Activated naive CD4-positive, alpha-beta T cell treated with anti-CD3 and anti-CD28 coated beads for 36 hours (primary cell): ENCODE results near the gene SLC44A1. TPM values are rescaled to one million over a fixed set of nuclear protein-coding genes. Genes with fewer than 3 reads are reported as not detected.
A peak's percentile ranks its signal among the peaks of the same experiment; 100 is the strongest.

Source experiments
- CTCF ChIA-PET: fragments of 350-600 bp; sonication (Branson Sonifier 250); formaldehyde crosslinking; loops from one replicate; lab custom pipeline; 2021; ENCODE audit warnings: antibody characterized with exemption; lab: Charles Lee
- DNase-seq: peaks from one replicate; pipeline ENCODE4 v3.0.0-alpha.2; 2020
- H3K27ac Mint-ChIP-seq: one replicate; pipeline ENCODE4 v1.8.0; 2021; ENCODE audit warnings: mild to moderate bottlenecking, mixed read lengths
- H3K27me3 Mint-ChIP-seq: one replicate; pipeline ENCODE4 v1.8.0; 2021; ENCODE audit warnings: low read depth, mixed read lengths
- H3K36me3 Mint-ChIP-seq: one replicate; pipeline ENCODE4 v1.8.0; 2021; ENCODE audit warnings: low read depth, mixed read lengths
- H3K4me1 Mint-ChIP-seq: one replicate; pipeline ENCODE4 v1.8.0; 2021; ENCODE audit warnings: low read depth, mixed read lengths
- H3K4me3 Mint-ChIP-seq: one replicate; pipeline ENCODE4 v1.8.0; 2021; ENCODE audit warnings: mild to moderate bottlenecking, moderate library complexity, mixed read lengths
- H3K9me3 Mint-ChIP-seq: one replicate; pipeline ENCODE4 v1.8.0; 2021; ENCODE audit warnings: mixed read lengths
- intact Hi-C: fragments of 100-400 bp; cut with micrococcal nuclease; formaldehyde crosslinking; loops from one replicate; pipeline ENCODE4 v1.15.1; 2023
- total RNA-seq, 2 experiments: library from RNA; stranded (reverse); gene quantifications; one replicate each; pipeline ENCODE4 v1.2.3, GENCODE V29; 2021

The SLC44A1 gene
- total RNA-seq, 2 experiments from 2014 or later, result 17.6 to 18.6 TPM

- no peak for DNase-seq
These were observed 50.7 kb downstream of the SLC44A1 start for GRCh38 chr9:105295201-105295550.

GRCh38 chr9:105295986-105296385, 51.5 kb downstream of the SLC44A1 start:
- no peak overlapping the region for H3K4me3 Mint-ChIP-seq
- intact Hi-C loops, result loop anchor here (2.0 kb wide), 1 partner anchor 51 kb away; the partner anchor contains the start of gene SLC44A1

More at GRCh38 chr9:105295201-105295550, 50.7 kb downstream of the SLC44A1 start:
- CTCF ChIA-PET, result no interaction called here
- H3K27ac Mint-ChIP-seq, result no peak overlapping the region
- H3K4me1 Mint-ChIP-seq, result peaks cover 27% of the 10 kb centered on the region
- intact Hi-C loops, result loop anchor here (2.0 kb wide), 1 partner anchor 50 kb away; the partner anchor contains the start of gene SLC44A1
- peaks cover 7% of the 10 kb centered on the region for H3K36me3 Mint-ChIP-seq
- no peaks in the 10 kb centered on the region for H3K9me3 Mint-ChIP-seq
- H3K27me3 Mint-ChIP-seq, result no peaks in the 10 kb centered on the region
- no peak overlapping the region for H3K4me3 Mint-ChIP-seq

DNA sequence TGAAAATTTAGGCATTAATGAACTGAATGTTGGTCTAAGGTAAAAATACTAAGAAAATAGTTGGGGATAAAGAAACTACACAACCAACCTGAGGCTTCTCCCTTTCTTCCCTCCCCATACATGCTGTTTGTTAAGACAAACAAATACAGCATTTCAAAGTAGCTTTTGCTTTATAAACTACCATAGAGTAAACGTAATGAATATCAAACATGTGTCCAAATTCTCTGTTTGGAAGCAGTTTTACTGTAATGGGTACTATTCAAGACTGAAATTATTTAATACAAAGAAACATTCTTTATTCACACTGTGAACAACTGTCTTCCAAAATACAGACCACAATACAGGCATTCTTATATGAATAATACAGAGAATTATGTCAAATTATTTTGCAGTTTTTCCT, 52.0 kb downstream of the SLC44A1 start:
- no peak for DNase-seq
- H3K4me3 Mint-ChIP-seq, result no peak overlapping the region
- CTCF ChIA-PET, result no interaction called here
- no peaks in the 10 kb centered on the region for H3K9me3 Mint-ChIP-seq
- no peak overlapping the region for H3K27ac Mint-ChIP-seq
- H3K4me1 Mint-ChIP-seq, result peaks cover 25% of the 10 kb centered on the region
- intact Hi-C loops, result no loop called here
- H3K36me3 Mint-ChIP-seq, result peaks cover 9% of the 10 kb centered on the region
- no peaks in the 10 kb centered on the region for H3K27me3 Mint-ChIP-seq

More at GRCh38 chr9:105295986-105296385, 51.5 kb downstream of the SLC44A1 start:
- H3K27ac Mint-ChIP-seq, result no peak overlapping the region
- CTCF ChIA-PET, result no interaction called here
- peaks cover 27% of the 10 kb centered on the region for H3K4me1 Mint-ChIP-seq
- H3K36me3 Mint-ChIP-seq, result peaks cover 8% of the 10 kb centered on the region
- no peaks in the 10 kb centered on the region for H3K27me3 Mint-ChIP-seq
- DNase-seq, result no peak
- no peaks in the 10 kb centered on the region for H3K9me3 Mint-ChIP-seq

- no peaks in the 10 kb centered on the region for H3K9me3 Mint-ChIP-seq
- H3K36me3 Mint-ChIP-seq, result peaks cover 9% of the 10 kb centered on the region
- DNase-seq, result no peak
- H3K4me3 Mint-ChIP-seq, result no peak overlapping the region
- CTCF ChIA-PET, result no interaction called here
- H3K27me3 Mint-ChIP-seq, result no peaks in the 10 kb centered on the region
- H3K27ac Mint-ChIP-seq, result no peak overlapping the region
- peaks cover 25% of the 10 kb centered on the region for H3K4me1 Mint-ChIP-seq
- intact Hi-C loops, result no loop called here
These were observed 52.4 kb downstream of the SLC44A1 start for GRCh38 chr9:105296877-105297287.

GRCh38 chr9:105297442-105298075, 53.1 kb downstream of the SLC44A1 start:
- H3K27ac Mint-ChIP-seq, result no peak overlapping the region
- H3K27me3 Mint-ChIP-seq, result no peaks in the 10 kb centered on the region
- no peak overlapping the region for H3K4me3 Mint-ChIP-seq
- peaks cover 25% of the 10 kb centered on the region for H3K4me1 Mint-ChIP-seq
- no peak for DNase-seq
- H3K36me3 Mint-ChIP-seq, result peaks cover 10% of the 10 kb centered on the region
- intact Hi-C loops, result no loop called here
- H3K9me3 Mint-ChIP-seq, result no peaks in the 10 kb centered on the region
- CTCF ChIA-PET, result interaction anchor here (0.6 to 1.1 kb wide), 2 partner anchors 16 to 78 kb away, joined by 3 to 5 read pairs; no protein-coding TSS in a partner anchor

- DNase-seq, result peak; percentile 12
- H3K27ac Mint-ChIP-seq, result no peak overlapping the region
- no peak overlapping the region for H3K4me3 Mint-ChIP-seq
- H3K36me3 Mint-ChIP-seq, result peaks cover 10% of the 10 kb centered on the region
- intact Hi-C loops, result no loop called here
- CTCF ChIA-PET, result interaction anchor here (1.4 kb wide), 1 partner anchor 13 kb away, joined by 6 read pairs; no protein-coding TSS in a partner anchor
- H3K27me3 Mint-ChIP-seq, result no peaks in the 10 kb centered on the region
- no peaks in the 10 kb centered on the region for H3K9me3 Mint-ChIP-seq
- H3K4me1 Mint-ChIP-seq, result peaks cover 17% of the 10 kb centered on the region
These were observed 54.9 kb downstream of the SLC44A1 start for GRCh38 chr9:105299190-105299854.

DNA sequence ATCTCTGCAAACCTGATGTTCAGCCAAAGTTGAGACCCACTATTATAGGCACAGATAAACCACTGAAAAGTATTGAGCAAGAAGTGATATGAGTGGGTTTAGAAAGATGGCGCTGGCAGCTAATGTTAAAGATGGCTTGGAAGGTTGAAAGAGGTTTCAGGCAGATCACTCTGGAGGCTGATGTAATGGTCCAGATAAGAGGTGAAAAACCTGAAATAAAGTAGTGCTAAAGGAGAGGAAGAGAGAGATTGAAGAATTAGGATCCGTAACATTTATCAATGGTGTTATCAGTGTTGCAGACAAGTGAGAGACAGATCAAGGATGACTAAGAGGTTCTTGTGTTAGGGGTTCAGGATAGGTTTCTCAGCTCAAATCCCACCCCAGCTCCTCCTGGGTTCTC, 58.3 kb downstream of the SLC44A1 start:
- intact Hi-C loops, result no loop called here
- Mint-ChIP-seq H3K9me3 (no peaks in the 10 kb centered on the region), H3K27me3 (no peaks in the 10 kb centered on the region), H3K4me1 (peaks cover 4% of the 10 kb centered on the region), H3K36me3 (peaks cover 10% of the 10 kb centered on the region), H3K4me3 (no peak overlapping the region), H3K27ac (no peak overlapping the region)
- CTCF ChIA-PET, result no interaction called here
- DNase-seq, result no peak

- intact Hi-C loops, result no loop called here
- CTCF ChIA-PET, result no interaction called here
- Mint-ChIP-seq H3K9me3 (no peaks in the 10 kb centered on the region), H3K4me1 (peaks cover 2% of the 10 kb centered on the region), H3K27ac (no peak overlapping the region), H3K36me3 (peaks cover 6% of the 10 kb centered on the region), H3K4me3 (no peak overlapping the region), H3K27me3 (no peaks in the 10 kb centered on the region)
- DNase-seq, result no peak
These were observed 61.4 kb downstream of the SLC44A1 start for GRCh38 chr9:105305856-105306255.

DNA sequence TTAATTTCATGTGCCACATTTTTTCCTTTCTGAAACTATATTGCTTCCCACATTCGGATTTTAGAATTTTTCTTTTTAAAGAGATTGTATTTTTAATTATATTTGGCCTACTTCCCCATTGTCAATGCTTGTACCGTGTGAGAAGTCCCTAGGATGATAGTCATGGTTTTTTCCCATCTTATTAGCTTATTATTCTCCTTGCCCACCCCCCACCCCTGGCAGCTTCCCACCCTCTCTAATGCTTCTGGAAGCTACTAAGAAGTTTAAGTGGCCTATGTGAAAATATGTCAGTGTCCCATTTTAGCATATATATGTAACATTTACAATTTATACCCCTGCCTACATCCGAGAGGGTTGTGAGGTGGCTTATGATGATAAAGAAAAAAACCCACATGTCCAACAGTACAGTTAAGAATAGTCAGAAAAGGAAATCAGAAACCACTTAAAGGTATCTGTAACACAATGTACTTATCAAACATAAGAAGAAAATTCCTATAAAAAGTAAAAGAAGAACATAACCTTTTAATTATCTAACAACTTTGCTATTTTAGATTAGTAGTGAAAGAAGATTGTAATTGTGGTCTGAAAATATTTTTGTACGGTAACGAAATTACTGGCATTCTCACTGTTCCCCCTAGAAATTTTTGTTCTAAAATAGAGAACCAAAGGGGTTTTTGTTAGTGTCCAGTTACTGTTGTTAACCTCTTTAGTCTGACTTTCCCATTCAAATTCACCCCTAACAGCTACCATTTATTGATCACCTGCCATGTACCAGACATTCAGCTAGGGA, 62.1 kb downstream of the SLC44A1 start:
- Mint-ChIP-seq H3K4me3 (no peak overlapping the region), H3K27ac (no peak overlapping the region), H3K9me3 (no peaks in the 10 kb centered on the region), H3K27me3 (no peaks in the 10 kb centered on the region), H3K4me1 (peaks cover 2% of the 10 kb centered on the region), H3K36me3 (peaks cover 4% of the 10 kb centered on the region)
- intact Hi-C loops, result no loop called here
- CTCF ChIA-PET, result no interaction called here
- no peak for DNase-seq

GRCh38 chr9:105307591-105308130, 63.2 kb downstream of the SLC44A1 start:
- Mint-ChIP-seq H3K36me3 (peaks cover 6% of the 10 kb centered on the region), H3K27me3 (no peaks in the 10 kb centered on the region), H3K9me3 (no peaks in the 10 kb centered on the region), H3K4me1 (peaks cover 2% of the 10 kb centered on the region), H3K27ac (no peak overlapping the region), H3K4me3 (no peak overlapping the region)
- no peak for DNase-seq
- intact Hi-C loops, result no loop called here
- CTCF ChIA-PET, result no interaction called here

DNA sequence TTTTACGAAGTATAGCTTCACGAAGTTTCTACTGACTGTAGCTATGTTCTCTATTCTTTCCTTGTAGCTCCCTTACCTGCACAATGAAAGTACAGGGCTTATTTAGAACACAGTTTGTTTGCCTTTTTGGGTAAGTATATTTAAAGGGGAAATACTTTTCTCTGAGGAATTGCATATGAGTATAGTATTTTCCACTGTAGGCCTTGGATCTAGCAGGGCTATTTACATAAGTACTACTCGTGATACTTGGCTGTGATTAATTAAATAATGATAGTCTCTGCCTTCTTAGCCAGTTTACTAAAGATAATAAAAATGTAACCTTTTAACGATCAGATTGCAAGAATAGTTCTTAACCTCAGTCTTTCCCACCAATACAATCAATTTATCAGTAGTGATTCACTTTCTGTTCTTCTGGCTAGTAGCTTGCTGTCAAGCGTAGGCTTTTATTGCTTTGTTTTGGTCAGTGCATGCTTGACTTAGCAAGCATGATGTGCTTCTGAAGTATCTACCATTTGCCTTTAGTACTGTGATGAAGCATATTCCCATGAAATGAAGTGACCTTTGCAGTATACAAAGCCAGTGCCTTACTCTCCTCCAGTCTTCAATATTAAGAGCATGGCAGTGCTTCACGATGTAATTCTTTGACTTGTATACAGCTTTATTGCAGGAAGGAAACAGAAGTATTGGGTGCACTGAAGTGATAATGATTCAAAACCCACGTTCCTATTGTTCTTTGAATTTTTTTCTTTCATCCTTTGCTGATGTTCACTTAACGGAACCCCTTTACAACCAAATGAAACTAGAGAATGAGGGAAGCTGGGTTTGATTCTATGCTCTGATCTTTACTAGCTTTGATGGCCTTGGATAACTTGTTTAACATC, 64.2 kb downstream of the SLC44A1 start:
- CTCF ChIA-PET, result no interaction called here
- intact Hi-C loops, result no loop called here
- Mint-ChIP-seq H3K4me1 (peaks cover 2% of the 10 kb centered on the region), H3K4me3 (no peak overlapping the region), H3K36me3 (peaks cover 6% of the 10 kb centered on the region), H3K27ac (no peak overlapping the region), H3K9me3 (no peaks in the 10 kb centered on the region), H3K27me3 (no peaks in the 10 kb centered on the region)
- no peak for DNase-seq
